Measurements from ENCODE around the gene DBNDD2. TPM values are rescaled to one million over a fixed set of nuclear protein-coding genes. Genes with fewer than 3 reads are reported as not detected.

Gene DBNDD2
- total RNA-seq (10 to 100 TPM; 15.8 to 38.5 (median 28.1) TPM), polyA plus RNA-seq (10 to 100 TPM; 19.0 to 36.2 (median 31.8) TPM)
- long read RNA-seq, donor 1, transcript DBNDD2-202 (4 exons, 1,078 nt) = major isoform, 7 of 8 reads
- long read RNA-seq, donor 1, partial matches to known transcripts = 0 of 8 reads
- long read RNA-seq, donor 1, other reads (novel, unspliced or antisense) = 0 of 8 reads
- long read RNA-seq, donor 2, transcript DBNDD2-202 (4 exons, 1,078 nt) = major isoform, 6 of 8 reads
- long read RNA-seq, donor 2, partial matches to known transcripts = 0 of 8 reads
- long read RNA-seq, donor 2, other reads (novel, unspliced or antisense) = 0 of 8 reads

GRCh38 chr20:45407783-45408645 lies at the start of gene DBNDD2:
TSS of gene DBNDD2 (plus strand) at chr20:45408289. CDS start at chr20:45408468, 179 bp downstream.
- intact Hi-C loops (cut with DNase I; ENCODE audit: low total_unique reads) = no loop called here
- H3K4me3 ChIP-seq = peak within 1 kb of the TSS; percentile 61 to 97 (median 76)
- TF ChIP-seq POLR2AphosphoS5 (IDR thresholded peaks at IDR 0.05) (no peak), CTCF (IDR thresholded peaks at IDR 0.05 in 8 of 11, conservative IDR thresholded peaks at IDR 0.05 in 3 of 11) (no peak), POLR2A (IDR thresholded peaks at IDR 0.05) (no peak)

GRCh38 chr20:45359069-45359405 lies 49.1 kb upstream of the DBNDD2 start:
- intact Hi-C loops (cut with DNase I; ENCODE audit: low total_unique reads) = no loop called here
- peak overlapping the region in 7 of 8 donors; percentile 60 to 96 (median 81) for H3K27ac ChIP-seq
- H3K27me3 ChIP-seq (replicated peaks in 1 of 7) = no peaks in the 10 kb centered on the region
- peaks cover 9 to 68% (median 51%) of the 10 kb centered on the region in 6 donors for H3K4me1 ChIP-seq
- H3K36me3 ChIP-seq = no peaks in the 10 kb centered on the region
- WGBS, 5 donors = 58 to 80% (median 71%) methylated on average over 6 to 7 of the region's 7 CpGs
- DNase-seq = no peak
- no peaks in the 10 kb centered on the region for H3K9me3 ChIP-seq
- no peak overlapping the region for H3K4me3 ChIP-seq
- TF ChIP-seq POLR2A (IDR thresholded peaks at IDR 0.05) (no peak), POLR2AphosphoS5 (IDR thresholded peaks at IDR 0.05) (peak in 2 of 3 donors; percentile 32 to 82)

More at GRCh38 chr20:45407783-45408645, at the start of gene DBNDD2:
- peaks cover 0 to 26% (median 7%) of the 10 kb centered on the region in 6 donors for H3K36me3 ChIP-seq
- H3K27me3 ChIP-seq (replicated peaks in 1 of 7) = peaks cover 0 to 26% (median 4%) of the 10 kb centered on the region in 7 donors
- WGBS, 5 donors = 88 to 93% (median 91%) methylated on average over 20 to 21 of the region's 21 CpGs
- H3K4me1 ChIP-seq = peaks cover 2 to 43% (median 33%) of the 10 kb centered on the region in 6 donors
- peak within 1 kb of the TSS; percentile 50 to 87 (median 73) for H3K27ac ChIP-seq
- H3K9me3 ChIP-seq = no peaks in the 10 kb centered on the region
- DNase-seq = no peak

- H3K9me3 ChIP-seq = no peaks in the 10 kb centered on the region
- H3K27me3 ChIP-seq (replicated peaks in 1 of 7) = no peaks in the 10 kb centered on the region
- H3K27ac ChIP-seq = peak overlapping the region; percentile 43 to 96 (median 74)
- intact Hi-C loops (cut with DNase I; ENCODE audit: low total_unique reads) = no loop called here
- WGBS, 5 donors = 68 to 77% (median 72%) methylated on average over 9 of the region's 9 CpGs
- H3K36me3 ChIP-seq = no peaks in the 10 kb centered on the region
- H3K4me3 ChIP-seq = no peak overlapping the region
- no peak for DNase-seq
- TF ChIP-seq POLR2AphosphoS5 (IDR thresholded peaks at IDR 0.05) (no peak), CTCF (IDR thresholded peaks at IDR 0.05 in 8 of 11, conservative IDR thresholded peaks at IDR 0.05 in 3 of 11) (no peak), POLR2A (IDR thresholded peaks at IDR 0.05) (no peak)
- peaks cover 12 to 72% (median 54%) of the 10 kb centered on the region in 6 donors for H3K4me1 ChIP-seq
Measured at GRCh38 chr20:45359406-45360148, 48.5 kb upstream of the DBNDD2 start.

GRCh38 chr20:45361793-45362192 lies 46.3 kb upstream of the DBNDD2 start:
- TF ChIP-seq POLR2AphosphoS5 (IDR thresholded peaks at IDR 0.05) = no peak
- no peak for TF ChIP-seq CTCF (IDR thresholded peaks at IDR 0.05 in 8 of 11, conservative IDR thresholded peaks at IDR 0.05 in 3 of 11)
- no peak for TF ChIP-seq POLR2A (IDR thresholded peaks at IDR 0.05)
- Histone ChIP-seq H3K36me3 (peaks cover 0 to 21% (median 17%) of the 10 kb centered on the region in 6 donors), H3K9me3 (no peaks in the 10 kb centered on the region), H3K27me3 (replicated peaks in 1 of 7) (no peaks in the 10 kb centered on the region), H3K4me3 (peak overlapping the region in 1 of 8 donors; percentile 81), H3K27ac (peak overlapping the region in 4 of 8 donors; percentile 93 to 96 (median 94)), H3K4me1 (peaks cover 14 to 95% (median 71%) of the 10 kb centered on the region in 6 donors)
- 46 to 69% (median 55%) methylated on average over 6 of the region's 6 CpGs for WGBS, 5 donors
- intact Hi-C loops (cut with DNase I; ENCODE audit: low total_unique reads) = no loop called here
- no peak for DNase-seq
